Ovary (tissue), 9 donors: ENCODE data around the gene TACR1. TPM values are rescaled to one million over a fixed set of nuclear protein-coding genes. Genes with fewer than 3 reads are reported as not detected.
"Not testable (repeated sequence)": the region's sequence is repeated elsewhere in the genome, so short reads cannot be mapped to it uniquely, and the experiment has no call there.

Source experiments
- DNase-seq, 5 donors: peaks; one replicate each; pipeline ENCODE4 v3.0.0-alpha.2; 2019 to 2020
- H3K27ac ChIP-seq, 2 donors: fragments of 200-600 bp; one replicate each; pipeline versions ENCODE4 v1.5.1 to v1.8.0; 2019 to 2022
- H3K27me3 ChIP-seq: fragments of 200-600 bp; one replicate; pipeline ENCODE4 v1.8.0; 2022
- H3K36me3 ChIP-seq: fragments of 200-600 bp; sonication (generic); one replicate; pipeline ENCODE4 v1.5.1; 2019
- H3K4me1 ChIP-seq: one replicate; pipeline ENCODE4 v1.8.1; 2013; ENCODE audit warnings: mild to moderate bottlenecking, moderate library complexity; ENCODE audit not compliant: insufficient read depth
- H3K4me3 ChIP-seq: fragments of 200-600 bp; sonication (generic); one replicate; pipeline ENCODE4 v1.5.1; 2017
- H3K9me3 ChIP-seq, 2 donors: fragments of 200-600 bp in 1 of 2; sonication (generic) in 1 of 2; one replicate each; pipeline versions ENCODE4 v1.5.1 to v1.8.1; 2013 to 2019; ENCODE audit warnings: mild to moderate bottlenecking in 1 of 2, moderate library complexity in 1 of 2
- CTCF ChIP-seq, 3 donors: fragments of 450-650 bp in 2 of 3; fragments of 200-600 bp in 1 of 3; IDR thresholded peaks; one replicate each; pipeline versions ENCODE4 v1.5.1 to v1.8.0; 2016 to 2022; ENCODE audit warnings: antibody characterized with exemption in 3 of 3, mild to moderate bottlenecking in 1 of 3
- EP300 ChIP-seq: sonication (generic); formaldehyde crosslinking; IDR thresholded peaks from one replicate; pipeline ENCODE4 v1.6.1; 2017; ENCODE audit warnings: antibody characterized with exemption
- POLR2A ChIP-seq: fragments of 450-650 bp; IDR thresholded peaks from one replicate; pipeline ENCODE4 v1.6.1; 2017; ENCODE audit warnings: antibody characterized with exemption, mild to moderate bottlenecking, moderate library complexity
- WGBS, 3 donors: extraction: QIAGEN DNeasy Blood & Tissue Kit in 1 of 3; methylation state at CpG; one replicate each; pipeline versions ENCODE4 v1.1.5 to v1.1.7; 2013 to 2017; 5-methylcytosine and 5-hydroxymethylcytosine counted together
- intact Hi-C, 4 donors: fragments of 100-400 bp; cut with DNase I; formaldehyde crosslinking; loops; one replicate each; pipeline versions ENCODE4 v1.11.0 to v1.15.1; 2022 to 2023
- polyA plus RNA-seq, 2 donors: library from polyadenylated mRNA; stranded (reverse); fragments of 200-250 nt in 1 of 2; fragments of 350-450 nt in 1 of 2; fragmentation: Illumina TruSeq in 1 of 2; extraction: RNeasy Lipid Tissue Mini Kit (QIAGEN cat#74804) in 1 of 2; gene quantifications; one replicate each; pipeline ENCODE4 v1.2.3, GENCODE V29; 2013 to 2014
- total RNA-seq, 7 donors: library from RNA; depleted of rRNA in 2 of 7; stranded (reverse); fragments of >200 nt in 2 of 7; fragmentation: NEBNext Ultra II Directional in 3 of 7; extraction: Animal tissue kit (Norgen Biotek cat#: 25700) in 3 of 7; gene quantifications; one replicate each; pipeline versions ENCODE4 v1.1.0 to v1.2.4, GENCODE V29; 2016 to 2023
- donor health status: DM: no; HTN: no; CAD: no; lungs with moderate emphysema.
- donor health status: DM: no; HTN: no; CAD: no.
- donor health status: Bipolar disorder and iron deficiency.
- donor health status: DM: yes; HTN: yes; CAD: no.
- donor health status: DM: no; HTN: no; CAD: no.
- donor health status: DM: yes; HTN: yes; CAD: no.

TACR1 gene
- total and polyA plus RNA-seq, 9 donors = 0.43 to 4.4 (median 1.3) TPM

GRCh38 chr2:75146606-75147332 lies 52.6 kb downstream of the TACR1 start:
- no peak for DNase-seq
- no peaks in the 10 kb centered on the region for H3K9me3 ChIP-seq
- no peaks in the 10 kb centered on the region for H3K27me3 ChIP-seq
- no peaks in the 10 kb centered on the region for H3K4me1 ChIP-seq
- intact Hi-C loops = no loop called here
- no peak for TF ChIP-seq CTCF (IDR thresholded peaks at IDR 0.05)
- TF ChIP-seq POLR2A = no peak
- no peak for TF ChIP-seq EP300
- H3K4me3 ChIP-seq = no peak overlapping the region
- no peak overlapping the region for H3K27ac ChIP-seq
- 42 to 71% (median 70%) methylated on average over 2 of the region's 2 CpGs for WGBS, 3 donors
- H3K36me3 ChIP-seq = no peaks in the 10 kb centered on the region

DNA sequence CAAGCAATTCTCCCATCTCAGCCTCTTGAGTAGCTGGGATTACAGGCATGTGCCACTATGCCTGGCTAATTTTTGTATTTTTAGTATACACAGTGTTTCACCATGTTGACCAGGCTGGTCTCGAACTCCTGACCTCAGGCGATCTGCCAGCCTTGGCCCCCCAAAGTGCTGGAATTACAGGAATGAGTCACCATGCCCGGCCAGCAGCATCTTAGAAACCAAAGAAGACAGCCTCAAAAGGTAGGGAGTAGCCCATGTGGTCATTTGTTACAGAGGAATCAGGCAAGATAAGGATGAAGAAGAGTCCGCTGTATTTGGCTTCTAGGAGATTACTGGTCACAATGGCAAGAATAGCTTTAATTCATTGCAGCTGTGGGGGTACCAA lies 53.1 kb downstream of the TACR1 start:
- DNase-seq, H3K4me1 ChIP-seq, H3K9me3 ChIP-seq, H3K27me3 ChIP-seq, intact Hi-C loops, H3K27ac ChIP-seq, H3K36me3 ChIP-seq, H3K4me3 ChIP-seq: not testable (repeated sequence)
- 73 to 82% (median 73%) methylated on average over 4 of the region's 4 CpGs for WGBS, 3 donors

GRCh38 chr2:75142081-75142480 lies 57.2 kb downstream of the TACR1 start:
- Histone ChIP-seq H3K27me3 (no peaks in the 10 kb centered on the region), H3K4me1 (no peaks in the 10 kb centered on the region), H3K27ac (no peak overlapping the region), H3K9me3 (no peaks in the 10 kb centered on the region), H3K4me3 (no peak overlapping the region), H3K36me3 (no peaks in the 10 kb centered on the region)
- TF ChIP-seq CTCF (IDR thresholded peaks at IDR 0.05) = no peak
- no peak for TF ChIP-seq POLR2A
- TF ChIP-seq EP300 = no peak
- DNase-seq = no peak
- intact Hi-C loops = no loop called here
- 44 to 65% (median 56%) methylated on average over 3 of the region's 3 CpGs for WGBS, 3 donors

DNA sequence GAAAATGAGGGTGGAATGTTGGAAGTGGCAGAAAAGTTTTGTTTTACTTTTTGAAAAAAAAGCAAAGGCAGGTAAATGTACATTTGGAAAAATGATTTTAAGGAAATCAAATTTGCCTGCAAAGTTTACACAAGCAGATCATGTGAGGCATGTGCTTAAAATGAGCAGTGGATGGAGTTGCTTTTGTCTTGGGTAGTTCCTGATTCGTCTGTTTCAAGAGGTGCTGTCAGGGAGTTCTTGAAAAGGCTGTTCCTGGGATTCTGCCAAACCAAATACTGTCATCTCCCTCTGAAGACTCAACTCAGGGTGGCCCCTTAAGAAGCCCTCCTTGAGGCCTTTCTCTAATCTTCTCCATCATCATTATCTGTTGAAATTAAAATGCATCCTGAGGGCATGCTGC lies 59.0 kb downstream of the TACR1 start:
- no peak overlapping the region for H3K27ac ChIP-seq
- intact Hi-C loops = no loop called here
- 76 to 86% (median 85%) methylated on average over 1 of the region's 1 CpG for WGBS, 3 donors
- H3K27me3 ChIP-seq = no peaks in the 10 kb centered on the region
- no peak for TF ChIP-seq EP300
- TF ChIP-seq CTCF (IDR thresholded peaks at IDR 0.05) = no peak
- H3K4me3 ChIP-seq = no peak overlapping the region
- no peak for DNase-seq
- no peaks in the 10 kb centered on the region for H3K9me3 ChIP-seq
- H3K36me3 ChIP-seq = no peaks in the 10 kb centered on the region
- no peaks in the 10 kb centered on the region for H3K4me1 ChIP-seq

GRCh38 chr2:75139171-75139570 lies 60.1 kb downstream of the TACR1 start:
- TF ChIP-seq CTCF (IDR thresholded peaks at IDR 0.05) = no peak
- no peak for TF ChIP-seq POLR2A
- no peak for DNase-seq
- 83 to 87% (median 84%) methylated on average over 3 of the region's 3 CpGs for WGBS, 3 donors

More at GRCh38 chr2:75139171-75139570, 60.1 kb downstream of the TACR1 start:
- Histone ChIP-seq H3K9me3 (no peaks in the 10 kb centered on the region), H3K4me1 (no peaks in the 10 kb centered on the region), H3K36me3 (no peaks in the 10 kb centered on the region), H3K4me3 (no peak overlapping the region), H3K27ac (no peak overlapping the region), H3K27me3 (no peaks in the 10 kb centered on the region)
- intact Hi-C loops = no loop called here
